Effector memory CD8-positive, alpha-beta T cell (primary cell): ENCODE results near the gene RGS12.

ENCODE experiments used
- ATAC-seq: fragments of 150-1000 bp; cut with Tn5 transposase; replicated peaks from 2 replicates; pipeline ENCODE4 v1.10.0; 2021; ENCODE audit warnings: mild to moderate bottlenecking, moderate library complexity
- DNase-seq, 3 experiments: peaks; one replicate each; pipeline ENCODE4 v3.0.0; 2021
- H3K27ac Mint-ChIP-seq, 2 donors: one replicate each; pipeline ENCODE4 v1.8.0; 2022; ENCODE audit warnings: mild to moderate bottlenecking in 2 of 2, mixed read lengths in 2 of 2, moderate library complexity in 2 of 2
- H3K27me3 Mint-ChIP-seq, 2 donors: one replicate each; pipeline ENCODE4 v1.8.0; 2022; ENCODE audit warnings: mixed read lengths in 2 of 2
- H3K36me3 Mint-ChIP-seq: one replicate; pipeline ENCODE4 v1.8.0; 2022; ENCODE audit warnings: mild to moderate bottlenecking, moderate library complexity, mixed read lengths; ENCODE audit not compliant: insufficient read depth
- H3K4me1 Mint-ChIP-seq, 2 donors: one replicate each; pipeline ENCODE4 v1.8.0; 2022; ENCODE audit warnings: low read depth in 2 of 2, mixed read lengths in 2 of 2
- H3K4me3 Mint-ChIP-seq, 2 donors: one replicate each; pipeline ENCODE4 v1.8.0; 2022; ENCODE audit warnings: mild to moderate bottlenecking in 2 of 2, mixed read lengths in 2 of 2, moderate library complexity in 2 of 2
- H3K9me3 Mint-ChIP-seq, 2 donors: one replicate each; pipeline ENCODE4 v1.8.0; 2022; ENCODE audit warnings: mixed read lengths in 2 of 2

Gene RGS12

DNA sequence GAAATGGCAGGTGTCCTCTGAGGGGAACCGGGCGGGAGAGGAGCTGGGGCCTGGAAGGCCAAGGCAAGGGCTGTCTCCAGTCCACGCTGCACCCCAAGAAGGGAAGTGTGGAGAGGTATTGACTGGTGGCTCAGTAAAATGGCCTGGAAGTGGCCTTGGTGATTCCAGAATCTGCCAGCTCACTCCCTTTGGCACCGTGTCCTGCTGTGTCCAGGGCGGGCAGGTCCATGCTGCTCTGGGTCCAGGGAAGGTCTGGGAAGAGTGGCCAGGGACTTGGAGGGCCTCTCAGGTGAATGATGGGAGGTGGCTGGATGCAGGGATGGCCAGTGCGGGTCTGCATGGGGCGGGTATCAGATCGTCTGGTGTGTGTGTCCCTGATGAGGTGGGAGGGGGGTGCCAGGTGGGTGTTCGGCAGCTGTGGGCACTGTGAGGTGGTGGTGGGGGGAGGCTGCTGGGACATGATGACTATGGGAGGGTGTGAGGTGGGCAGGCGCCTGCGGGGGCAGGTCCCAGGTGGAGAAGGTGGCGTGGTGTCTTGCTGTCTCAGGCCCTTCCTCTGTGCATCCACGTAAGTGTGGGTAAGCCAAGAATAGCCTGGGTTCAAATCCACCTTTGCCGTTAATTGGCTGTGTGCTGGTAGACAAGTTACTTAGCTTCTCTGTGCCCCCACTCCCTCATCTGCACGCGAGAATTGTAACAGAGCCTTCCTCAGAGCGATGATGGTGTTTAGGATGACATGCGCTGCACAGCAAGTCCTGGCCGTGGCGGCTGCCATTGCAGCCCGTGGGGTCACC lies 17.7 kb downstream of the RGS12 start:
- Mint-ChIP-seq H3K4me3 (no peak overlapping the region), H3K27ac (no peak overlapping the region), H3K36me3 (peaks cover 3% of the 10 kb centered on the region), H3K27me3 (peaks cover 0 to 19% of the 10 kb centered on the region in 2 donors), H3K4me1 (peaks cover 9 to 10% of the 10 kb centered on the region in 2 donors), H3K9me3 (no peaks in the 10 kb centered on the region)
- ATAC-seq (no peak), DNase-seq (no peak)

DNA sequence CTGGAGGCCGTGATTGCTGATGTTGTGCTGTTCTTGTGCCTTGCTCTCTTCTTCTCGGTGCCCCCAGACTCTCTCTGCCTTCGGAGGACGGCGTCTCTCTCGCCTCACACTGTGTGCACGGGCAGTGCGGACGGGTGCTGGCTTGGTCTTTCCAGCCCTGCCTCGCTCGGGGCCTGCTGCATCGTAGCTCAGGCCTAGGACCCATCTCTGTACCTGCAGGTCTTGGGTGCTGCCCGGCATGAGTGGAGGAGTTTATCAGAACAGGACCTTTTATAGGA lies 18.2 kb downstream of the RGS12 start:
- no peak overlapping the region for H3K4me3 Mint-ChIP-seq
- peaks cover 0 to 14% of the 10 kb centered on the region in 2 donors for H3K27me3 Mint-ChIP-seq
- ATAC-seq (no peak), DNase-seq (no peak)
- peaks cover 3% of the 10 kb centered on the region for H3K36me3 Mint-ChIP-seq
- H3K4me1 Mint-ChIP-seq = peaks cover 5 to 6% of the 10 kb centered on the region in 2 donors
- no peaks in the 10 kb centered on the region for H3K9me3 Mint-ChIP-seq
- no peak overlapping the region for H3K27ac Mint-ChIP-seq

DNA sequence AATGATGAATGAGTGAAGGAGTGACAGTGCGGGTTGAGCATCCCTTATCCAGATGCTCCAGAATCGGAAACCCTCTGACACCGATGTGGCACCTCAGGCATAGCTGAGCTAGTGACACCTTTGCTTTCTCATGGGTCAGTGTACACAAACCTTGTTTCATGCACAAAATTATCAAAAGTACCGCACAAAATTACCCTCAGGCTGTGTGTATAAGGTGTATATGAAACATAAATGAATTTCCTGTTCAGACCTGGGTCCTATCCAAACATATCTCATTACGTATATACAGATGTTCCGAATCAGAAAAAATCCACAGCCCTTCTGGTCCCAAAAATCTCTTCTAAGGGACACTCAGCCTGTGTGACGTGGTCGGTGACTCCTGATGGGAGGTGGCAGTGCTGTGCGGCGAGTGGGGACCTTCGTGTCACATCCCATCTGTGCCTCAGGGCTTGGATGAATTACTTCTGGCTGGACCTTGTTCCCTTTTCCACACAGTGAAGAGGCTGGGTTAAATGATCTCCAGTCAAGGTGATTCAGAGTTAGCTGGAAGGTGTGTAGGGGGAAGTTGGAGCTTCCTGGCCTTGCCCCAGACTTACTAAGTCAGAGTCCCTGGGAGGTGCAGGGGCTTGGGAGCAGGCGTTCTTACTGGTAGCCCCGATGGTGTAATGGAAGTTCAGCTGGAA lies 18.8 kb downstream of the RGS12 start:
- no peak for DNase-seq
- Mint-ChIP-seq H3K9me3 (no peaks in the 10 kb centered on the region), H3K27ac (no peak overlapping the region), H3K4me1 (peaks cover 3 to 4% of the 10 kb centered on the region in 2 donors), H3K27me3 (peaks cover 0 to 9% of the 10 kb centered on the region in 2 donors), H3K4me3 (no peak overlapping the region), H3K36me3 (peaks cover 3% of the 10 kb centered on the region)
- no peak for ATAC-seq

- no peaks in the 10 kb centered on the region for H3K9me3 Mint-ChIP-seq
- H3K27me3 Mint-ChIP-seq = peaks cover 0 to 9% of the 10 kb centered on the region in 2 donors
- no peak overlapping the region for H3K4me3 Mint-ChIP-seq
- H3K4me1 Mint-ChIP-seq = peaks cover 3 to 4% of the 10 kb centered on the region in 2 donors
- ATAC-seq = no peak
- H3K36me3 Mint-ChIP-seq = peaks cover 3% of the 10 kb centered on the region
- no peak overlapping the region for H3K27ac Mint-ChIP-seq
- DNase-seq = no peak
Observed at GRCh38 chr4:3312362-3312761, 19.5 kb downstream of the RGS12 start.

DNA sequence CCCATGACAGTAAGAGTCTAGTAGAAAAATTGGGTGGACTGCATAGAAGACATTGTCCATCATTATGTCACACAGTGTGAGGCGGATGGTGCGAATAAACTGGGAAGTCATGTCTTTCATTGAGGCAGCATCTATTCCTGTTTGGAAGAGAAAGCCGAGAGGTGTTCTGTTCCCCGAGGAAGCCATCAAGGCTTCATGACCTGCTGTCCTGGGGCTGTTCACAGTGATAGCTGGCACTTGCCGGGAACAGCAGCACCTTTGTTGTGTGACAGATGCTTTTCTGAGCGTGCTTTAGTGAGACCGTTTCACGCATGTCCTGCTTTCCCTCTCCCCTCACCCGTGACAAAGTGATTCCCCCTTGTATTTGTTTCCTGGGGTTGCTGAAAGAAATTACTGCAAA lies 20.3 kb downstream of the RGS12 start:
- Mint-ChIP-seq H3K4me1 (peaks cover 3% of the 10 kb centered on the region in 2 donors), H3K27me3 (peaks cover 0 to 5% of the 10 kb centered on the region in 2 donors), H3K27ac (no peak overlapping the region), H3K36me3 (peaks cover 3% of the 10 kb centered on the region), H3K9me3 (no peaks in the 10 kb centered on the region), H3K4me3 (no peak overlapping the region)
- DNase-seq (no peak), ATAC-seq (no peak)

DNA sequence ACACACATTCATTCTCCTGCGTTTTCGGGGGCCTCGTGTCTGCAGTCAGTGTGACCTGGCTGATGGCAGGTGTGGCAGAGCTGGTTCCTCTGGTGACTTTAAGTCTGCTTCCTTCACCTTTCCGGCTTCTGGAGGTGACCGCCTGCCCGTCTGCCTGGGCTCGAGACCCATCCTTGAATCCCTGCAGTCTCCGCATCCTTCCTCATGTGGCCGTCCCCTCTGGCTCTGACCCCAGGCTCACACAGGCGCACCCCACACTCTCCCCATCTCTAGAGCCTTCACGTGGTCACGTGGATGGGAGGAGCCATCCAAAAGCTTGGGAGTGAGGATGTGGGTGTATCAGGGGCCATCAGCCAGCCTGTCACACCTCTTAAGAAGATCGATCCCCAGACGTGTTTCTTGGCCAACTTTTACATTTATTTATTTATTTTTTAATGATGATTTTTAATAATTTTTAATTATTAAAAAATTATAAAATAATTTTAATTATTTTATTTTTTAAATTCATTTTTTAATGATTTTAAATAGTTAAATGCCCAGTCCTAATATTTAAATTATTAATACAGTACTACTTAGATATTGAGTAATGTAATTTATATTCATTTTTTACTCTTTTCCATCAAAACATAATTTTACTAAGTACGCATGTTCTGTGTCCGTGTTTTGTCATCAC lies 20.9 kb downstream of the RGS12 start:
- no peak for ATAC-seq
- no peaks in the 10 kb centered on the region for H3K27me3 Mint-ChIP-seq
- peaks cover under 1 to 1% of the 10 kb centered on the region in 2 donors for H3K4me1 Mint-ChIP-seq
- no peak overlapping the region for H3K4me3 Mint-ChIP-seq
- no peak overlapping the region for H3K27ac Mint-ChIP-seq
- DNase-seq = no peak
- H3K36me3 Mint-ChIP-seq = peaks cover 3% of the 10 kb centered on the region
- H3K9me3 Mint-ChIP-seq = no peaks in the 10 kb centered on the region

GRCh38 chr4:3314706-3315260 lies 22.0 kb downstream of the RGS12 start:
- H3K27ac Mint-ChIP-seq = peak overlapping the region in 1 of 2 donors; percentile 23
- no peaks in the 10 kb centered on the region for H3K4me1 Mint-ChIP-seq
- H3K27me3 Mint-ChIP-seq = no peaks in the 10 kb centered on the region
- no peak for ATAC-seq
- DNase-seq = no peak
- H3K9me3 Mint-ChIP-seq = no peaks in the 10 kb centered on the region
- H3K4me3 Mint-ChIP-seq = no peak overlapping the region
- H3K36me3 Mint-ChIP-seq = peaks cover 6% of the 10 kb centered on the region

GRCh38 chr4:3315566-3315965 lies 22.7 kb downstream of the RGS12 start:
- Mint-ChIP-seq H3K4me1 (peaks cover 0 to 4% of the 10 kb centered on the region in 2 donors), H3K4me3 (no peak overlapping the region), H3K36me3 (peaks cover 8% of the 10 kb centered on the region), H3K27ac (peak overlapping the region in 1 of 2 donors; percentile 23), H3K9me3 (no peaks in the 10 kb centered on the region), H3K27me3 (no peaks in the 10 kb centered on the region)
- ATAC-seq = no peak
- no peak for DNase-seq

DNA sequence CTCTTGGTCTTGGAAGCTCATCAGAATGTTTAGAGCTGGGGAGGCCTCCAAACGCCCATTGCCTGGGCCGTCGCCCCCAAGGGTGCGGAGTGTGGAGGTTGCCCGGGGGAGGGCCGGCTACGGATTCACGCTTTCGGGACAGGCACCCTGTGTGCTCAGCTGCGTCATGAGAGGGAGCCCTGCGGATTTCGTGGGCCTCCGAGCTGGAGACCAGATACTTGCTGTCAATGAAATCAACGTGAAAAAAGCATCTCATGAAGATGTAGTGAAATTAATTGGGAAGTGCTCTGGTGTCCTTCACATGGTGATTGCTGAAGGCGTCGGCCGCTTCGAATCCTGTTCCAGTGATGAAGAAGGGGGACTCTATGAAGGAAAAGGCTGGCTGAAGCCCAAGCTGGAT lies 23.3 kb downstream of the RGS12 start:
- peaks cover 8% of the 10 kb centered on the region for H3K36me3 Mint-ChIP-seq
- H3K27me3 Mint-ChIP-seq = no peaks in the 10 kb centered on the region
- DNase-seq = no peak
- H3K4me1 Mint-ChIP-seq = peaks cover 0 to 6% of the 10 kb centered on the region in 2 donors
- ATAC-seq = no peak
- H3K4me3 Mint-ChIP-seq = no peak overlapping the region
- H3K27ac Mint-ChIP-seq = no peak overlapping the region
- no peaks in the 10 kb centered on the region for H3K9me3 Mint-ChIP-seq

- Mint-ChIP-seq H3K27ac (no peak overlapping the region), H3K27me3 (no peaks in the 10 kb centered on the region), H3K4me1 (peaks cover 0 to 6% of the 10 kb centered on the region in 2 donors), H3K36me3 (peaks cover 8% of the 10 kb centered on the region), H3K4me3 (no peak overlapping the region), H3K9me3 (no peaks in the 10 kb centered on the region)
- ATAC-seq (no peak), DNase-seq (no peak)
Observed at GRCh38 chr4:3317011-3317655, 24.3 kb downstream of the RGS12 start.

DNA sequence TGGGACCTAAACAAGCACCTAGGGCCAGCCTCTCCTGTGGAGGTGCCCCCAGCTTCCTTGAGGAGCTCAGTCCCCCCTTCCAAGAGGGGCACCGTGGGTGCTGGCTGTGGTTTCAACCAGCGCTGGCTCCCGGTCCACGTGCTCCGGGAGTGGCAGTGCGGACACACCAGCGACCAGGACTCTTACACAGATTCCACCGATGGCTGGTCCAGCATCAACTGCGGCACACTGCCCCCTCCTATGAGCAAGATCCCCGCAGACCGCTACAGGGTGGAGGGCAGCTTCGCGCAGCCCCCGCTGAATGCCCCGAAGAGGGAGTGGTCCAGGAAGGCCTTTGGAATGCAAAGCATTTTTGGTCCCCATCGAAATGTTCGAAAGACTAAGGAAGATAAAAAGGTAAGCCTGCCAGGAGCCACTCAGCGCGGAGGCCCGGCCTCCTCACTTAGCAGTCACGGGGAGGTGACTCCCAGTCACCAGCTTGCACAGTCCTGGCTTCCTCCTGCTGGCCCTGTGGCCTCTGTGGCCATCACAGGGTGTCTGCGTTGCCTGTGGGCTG lies 24.9 kb downstream of the RGS12 start:
- DNase-seq (no peak), ATAC-seq (no peak)
- no peaks in the 10 kb centered on the region for H3K9me3 Mint-ChIP-seq
- H3K36me3 Mint-ChIP-seq = peaks cover 8% of the 10 kb centered on the region
- no peak overlapping the region for H3K27ac Mint-ChIP-seq
- H3K27me3 Mint-ChIP-seq = no peaks in the 10 kb centered on the region
- no peak overlapping the region for H3K4me3 Mint-ChIP-seq
- peaks cover 0 to 6% of the 10 kb centered on the region in 2 donors for H3K4me1 Mint-ChIP-seq

DNA sequence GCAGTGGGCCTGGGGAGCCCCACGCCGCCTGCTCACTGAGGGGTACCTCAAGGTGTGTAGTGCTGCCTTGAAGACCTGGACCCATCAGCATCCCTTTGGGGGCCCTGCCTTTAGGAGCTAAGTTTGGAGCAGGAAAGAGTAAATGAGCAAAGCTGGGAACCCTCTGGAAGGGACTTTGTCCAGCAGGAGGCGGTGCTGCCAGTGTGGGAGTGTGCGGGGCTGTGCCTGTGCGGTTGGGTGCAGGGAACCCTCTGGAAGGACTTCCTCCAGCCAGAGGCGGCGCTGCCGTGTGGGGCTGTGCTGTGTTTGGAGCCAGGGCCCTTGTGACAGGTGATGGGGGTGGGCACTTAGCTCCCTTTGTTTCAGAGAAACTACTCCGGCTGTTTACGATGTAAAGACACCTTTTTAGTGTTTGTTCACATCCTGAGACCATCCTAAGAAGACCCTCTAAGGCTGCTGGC lies 25.8 kb downstream of the RGS12 start:
- Mint-ChIP-seq H3K27me3 (no peaks in the 10 kb centered on the region), H3K27ac (no peak overlapping the region), H3K4me3 (no peak overlapping the region), H3K4me1 (peaks cover 0 to 6% of the 10 kb centered on the region in 2 donors), H3K9me3 (no peaks in the 10 kb centered on the region), H3K36me3 (peaks cover 7% of the 10 kb centered on the region)
- ATAC-seq (no peak), DNase-seq (no peak)
